NT2/D1 (cell line): ENCODE data around the gene VSX1.

Source experiments
- SUZ12 ChIP-seq: IDR thresholded peaks from 2 replicates; pipeline ENCODE4 v1.6.1; 2011; ENCODE audit not compliant: insufficient read length, insufficient read depth; ENCODE audit errors: extremely low read depth
- YY1 ChIP-seq: IDR thresholded peaks from 2 replicates; pipeline ENCODE4 v1.6.1; 2011; ENCODE audit not compliant: insufficient read length, insufficient read depth
- ZNF274 ChIP-seq: IDR thresholded peaks from 2 replicates; pipeline ENCODE4 v1.6.1; 2011; ENCODE audit warnings: mild to moderate bottlenecking, low read depth, low read length

- TF ChIP-seq ZNF274 (no peak), SUZ12 (no peak), YY1 (no peak)
These were observed 15.6 kb downstream of the VSX1 start for GRCh38 chr20:25066386-25066785.
